Glomerular endothelial cell (primary cell): ENCODE data around the gene CRY1. TPM values are rescaled to one million over a fixed set of nuclear protein-coding genes. Genes with fewer than 3 reads are reported as not detected.
A peak's percentile ranks its signal among the peaks of the same experiment; 100 is the strongest.
"Not testable (repeated sequence)": the region's sequence is repeated elsewhere in the genome, so short reads cannot be mapped to it uniquely, and the experiment has no call there.

ENCODE experiments used
- DNase-seq: peaks from one replicate; pipeline ENCODE4 v3.0.0-alpha.2; 2011; ENCODE audit warnings: low read depth, low spot score; ENCODE audit errors: extremely low read depth
- total RNA-seq: library from RNA; depleted of rRNA; stranded (reverse); fragments of >200 nt; gene quantifications from 2 replicates; pipeline ENCODE4 v1.2.3, GENCODE V29; 2015

Gene CRY1
- total RNA-seq, 1 donor from 2014 or later = 24.4 TPM

DNA sequence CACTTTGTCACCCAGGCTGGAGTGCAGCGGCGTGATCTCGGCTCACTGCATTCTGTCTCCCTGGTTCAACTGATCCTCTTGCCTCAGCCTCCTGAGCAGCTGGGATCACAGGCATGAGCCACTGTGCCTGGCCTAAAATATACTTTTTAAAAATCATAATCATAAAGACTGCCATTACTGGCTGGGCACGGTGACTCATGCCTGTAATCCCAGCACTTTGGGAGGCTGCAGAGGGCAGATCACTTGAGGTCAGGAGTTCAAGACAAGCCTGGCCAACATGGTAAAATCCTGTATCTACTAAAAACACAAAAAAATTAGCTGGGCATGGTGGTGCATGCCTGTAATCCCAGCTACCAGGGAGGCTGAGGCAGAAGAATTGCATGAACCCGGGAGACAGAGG, 20.1 kb downstream of the CRY1 start:
- not testable (repeated sequence) for DNase-seq

DNA sequence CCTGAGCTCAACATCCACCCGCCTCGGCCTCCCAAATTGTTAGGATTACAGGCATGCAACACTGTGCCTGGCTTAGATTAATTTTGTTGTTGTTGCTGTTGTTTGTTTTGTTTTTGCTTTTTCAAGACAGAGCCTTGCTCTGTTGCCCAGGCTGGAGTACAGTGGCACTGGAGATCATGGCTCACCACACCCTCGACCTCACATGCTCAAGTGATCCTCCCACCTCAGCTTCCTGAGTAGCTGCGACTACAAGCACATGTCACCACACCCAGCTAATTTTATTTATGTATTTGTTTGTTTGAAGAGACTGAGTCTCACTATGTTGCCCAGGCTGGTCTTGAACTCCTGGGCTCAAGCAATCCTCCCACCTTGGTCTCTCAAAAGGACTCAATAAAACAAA, 26.7 kb downstream of the CRY1 start:
- no peak for DNase-seq

- no peak for DNase-seq
These were observed 28.7 kb downstream of the CRY1 start for GRCh38 chr12:107064687-107065086.

DNA sequence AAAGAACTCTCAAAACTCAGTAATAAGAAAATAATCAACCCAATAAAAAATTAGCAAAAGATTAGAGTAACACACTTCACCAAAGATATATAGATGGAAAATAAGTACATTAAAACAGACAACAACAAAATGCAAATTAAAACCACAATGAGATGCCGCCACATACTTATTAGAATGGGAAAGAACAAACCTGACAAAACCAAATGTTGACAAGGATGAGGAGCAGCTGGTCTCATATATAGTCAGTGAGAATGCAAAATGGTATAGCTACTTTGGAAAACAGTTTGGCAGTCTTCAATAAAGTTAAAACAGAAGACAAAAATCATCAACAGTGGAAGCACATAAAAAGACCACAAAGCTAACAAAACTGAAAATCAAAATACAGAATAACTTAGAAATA, 29.1 kb downstream of the CRY1 start:
- DNase-seq = no peak

DNA sequence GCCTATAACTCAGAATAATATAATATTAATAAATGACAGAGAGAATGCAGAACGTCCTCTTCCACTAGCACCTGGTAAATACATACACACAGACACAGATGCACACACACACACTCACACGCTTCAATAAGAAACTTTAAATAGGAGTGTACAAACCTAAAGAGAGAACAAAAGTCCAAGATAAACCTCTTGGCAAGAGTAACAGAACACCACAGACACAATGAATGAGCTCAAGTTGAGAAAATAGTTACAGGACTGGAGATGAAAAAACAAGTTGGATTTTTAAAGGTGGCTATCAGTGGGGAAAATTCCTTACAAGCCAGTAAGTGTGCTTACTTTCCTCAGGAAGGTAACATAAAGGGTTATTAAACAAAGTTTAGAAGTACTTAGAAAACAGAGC, 35.2 kb downstream of the CRY1 start:
- DNase-seq = no peak

DNA sequence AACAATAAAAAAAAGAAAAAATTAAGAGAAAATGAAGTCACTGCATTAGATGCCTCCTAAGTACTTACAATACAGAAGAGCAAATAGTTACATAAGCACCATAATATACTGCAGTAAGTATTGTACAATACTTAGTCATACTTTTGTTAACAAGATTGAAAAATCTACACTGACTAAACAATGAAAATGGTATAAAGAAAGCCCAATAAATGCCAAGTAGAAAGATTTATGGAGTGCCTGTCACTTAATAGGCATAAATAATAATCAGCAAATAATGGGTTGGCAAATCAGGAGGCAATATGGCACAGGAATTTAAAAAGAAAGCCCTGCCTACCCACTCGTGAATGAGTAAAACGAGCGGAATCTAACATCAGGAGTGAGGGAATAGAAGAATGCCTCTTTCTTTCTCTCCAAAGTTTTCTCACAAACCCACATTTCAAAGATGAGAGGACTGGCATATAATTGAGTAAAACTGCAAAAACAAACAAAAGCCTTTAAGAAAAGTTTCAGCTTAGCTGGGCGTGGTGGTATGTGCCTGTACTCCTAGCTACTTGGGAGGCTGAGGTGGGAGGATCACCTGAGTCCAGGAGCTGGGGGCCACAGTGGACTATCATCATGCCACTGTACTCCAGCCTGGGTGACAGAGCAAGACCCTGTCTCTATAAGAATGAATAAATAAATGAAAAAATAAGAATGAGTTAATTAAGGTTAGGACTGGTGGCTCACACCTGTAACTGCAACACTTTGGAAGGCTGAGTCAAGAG, 36.1 kb downstream of the CRY1 start:
- DNase-seq = peak; percentile 36

GRCh38 chr12:107053709-107054108, 39.6 kb downstream of the CRY1 start:
- DNase-seq = no peak

- DNase-seq = no peak
These were observed 48.2 kb downstream of the CRY1 start for GRCh38 chr12:107045186-107045585.

- DNase-seq = no peak
These were observed 50.5 kb downstream of the CRY1 start for GRCh38 chr12:107042801-107043200.

GRCh38 chr12:107035733-107036132, 57.6 kb downstream of the CRY1 start:
- no peak for DNase-seq

- no peak for DNase-seq
These were observed 59.3 kb downstream of the CRY1 start for GRCh38 chr12:107033758-107034739.

GRCh38 chr12:107032266-107032665, 61.1 kb downstream of the CRY1 start:
- DNase-seq = no peak

GRCh38 chr12:107031061-107031460, 62.3 kb downstream of the CRY1 start:
- DNase-seq = no peak

GRCh38 chr12:107029081-107029480, 64.3 kb downstream of the CRY1 start:
- no peak for DNase-seq

DNA sequence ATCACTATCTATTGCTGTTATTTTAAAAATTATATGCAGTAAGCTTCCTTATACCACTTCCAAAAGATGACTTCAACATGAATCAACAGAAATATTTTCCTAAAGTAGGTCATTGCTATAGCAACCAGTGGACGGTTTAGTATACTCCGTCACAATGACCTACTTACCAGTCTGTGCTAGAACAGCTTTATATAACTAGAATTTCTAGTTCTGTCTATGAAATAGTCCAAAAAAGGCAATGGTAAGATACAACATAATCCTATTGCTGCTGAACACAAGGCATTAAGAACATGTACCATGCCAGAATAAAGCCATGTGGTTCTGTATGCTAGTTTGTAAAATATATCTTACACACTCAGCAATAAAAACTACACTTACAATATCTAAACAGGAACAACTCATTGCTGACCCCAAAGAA, 65.7 kb downstream of the CRY1 start:
- peak; percentile 90 for DNase-seq

DNA sequence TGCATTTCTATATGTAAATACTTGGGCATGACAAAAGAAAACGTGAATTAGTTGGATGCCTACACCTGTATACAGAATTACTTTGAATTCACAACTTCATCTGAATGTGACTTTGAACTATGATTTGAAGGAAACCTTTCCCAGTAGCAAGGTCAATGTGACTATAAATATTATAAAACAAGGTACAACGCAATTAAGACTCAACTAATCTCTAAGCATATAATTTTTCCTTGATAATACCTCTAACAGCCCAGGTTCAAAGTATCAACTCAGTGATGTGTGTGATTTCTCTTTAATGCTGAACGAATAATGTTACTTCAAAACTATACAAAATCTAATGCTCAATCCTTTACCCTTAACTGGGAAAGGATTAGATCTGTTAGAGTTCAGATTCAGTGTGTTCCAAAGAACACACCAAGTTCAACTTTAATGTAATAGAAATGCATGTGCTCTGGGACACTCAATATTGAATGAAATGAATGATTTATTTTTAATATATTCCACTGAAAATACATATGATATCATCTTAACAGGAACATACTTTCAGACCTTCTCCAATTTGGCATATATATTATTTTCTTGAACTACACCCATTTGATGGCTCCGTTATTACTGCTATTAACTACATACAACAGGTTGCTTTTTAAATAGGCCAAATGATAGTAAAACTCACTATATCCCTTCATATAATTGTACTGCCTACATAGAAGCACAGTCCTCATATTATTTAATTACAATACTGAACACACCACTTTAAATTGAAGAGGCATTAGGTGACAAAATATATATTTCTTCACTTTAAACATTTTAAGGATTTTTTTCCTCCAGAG, 66.3 kb downstream of the CRY1 start:
- peak; percentile 7 for DNase-seq

DNA sequence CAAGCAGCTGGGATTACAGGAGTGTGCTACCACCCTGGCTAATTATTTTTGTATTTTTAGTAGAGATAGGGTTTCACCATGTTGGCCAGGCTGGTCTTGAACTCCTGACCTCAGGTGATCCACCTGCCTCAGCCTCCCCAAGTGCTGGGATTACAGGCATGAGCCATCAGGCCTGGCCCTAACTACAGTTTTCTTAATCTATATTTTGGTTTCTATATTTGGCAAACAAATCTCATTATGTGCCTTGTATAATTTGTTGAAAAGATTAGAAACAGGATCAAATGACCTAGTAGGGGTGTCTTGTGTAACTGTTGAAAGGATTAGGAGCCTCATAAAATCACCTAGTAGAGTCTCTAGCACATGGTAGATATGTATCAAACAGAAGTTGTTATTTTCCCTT, 67.0 kb downstream of the CRY1 start:
- DNase-seq = not testable (repeated sequence)

GRCh38 chr12:107025671-107026070, 67.7 kb downstream of the CRY1 start:
- DNase-seq = no peak

GRCh38 chr12:107019546-107019945, 73.8 kb downstream of the CRY1 start:
- DNase-seq = no peak

GRCh38 chr12:107017042-107017441, 76.3 kb downstream of the CRY1 start:
- DNase-seq = no peak

DNA sequence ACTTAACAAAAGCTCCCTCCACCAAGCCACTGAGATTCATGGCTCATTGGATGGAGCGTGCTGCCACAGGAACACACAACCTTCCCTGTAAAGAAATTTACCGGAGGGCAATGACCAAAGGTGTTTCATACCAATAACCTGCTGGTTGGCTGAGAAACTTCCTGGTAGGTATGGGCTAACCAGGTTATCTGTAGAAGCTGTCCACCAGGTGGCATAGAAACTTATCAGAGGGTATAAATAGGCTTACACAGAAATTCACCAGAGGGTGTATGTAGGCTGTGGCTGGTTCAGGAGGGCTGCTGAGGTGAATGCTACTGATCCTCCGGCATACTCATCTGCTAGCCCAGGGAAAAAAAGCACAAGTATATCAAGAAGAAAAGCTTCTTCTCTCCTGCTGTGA, 79.3 kb downstream of the CRY1 start:
- no peak for DNase-seq
